GM23338 (cell line): ENCODE measurements around the gene SEMA5A.

Experiments
- CTCF ChIP-seq, 2 experiments: fragments of 200-600 bp in 1 of 2; sonication (generic) in 1 of 2; conservative IDR thresholded peaks; 2 replicates each; pipeline versions ENCODE4 v1.5.1 to v1.6.1; 2016 to 2017; ENCODE audit warnings: antibody characterized with exemption in 2 of 2, low read depth in 2 of 2, mild to moderate bottlenecking in 2 of 2, moderate library complexity in 1 of 2
- EZH2phosphoT487 ChIP-seq: fragments of 200-600 bp; sonication (generic); IDR thresholded peaks from one replicate; pipeline ENCODE4 v1.8.1; 2018; ENCODE audit warnings: antibody characterized with exemption; ENCODE audit not compliant: unreplicated experiment
- ZNF331 ChIP-seq: fragments of 250-450 bp; sonication (Bioruptor Pico); IDR thresholded peaks from 2 replicates; pipeline ENCODE4 v1.5.0; 2020; ENCODE audit warnings: low read depth, mild to moderate bottlenecking, moderate library complexity

DNA sequence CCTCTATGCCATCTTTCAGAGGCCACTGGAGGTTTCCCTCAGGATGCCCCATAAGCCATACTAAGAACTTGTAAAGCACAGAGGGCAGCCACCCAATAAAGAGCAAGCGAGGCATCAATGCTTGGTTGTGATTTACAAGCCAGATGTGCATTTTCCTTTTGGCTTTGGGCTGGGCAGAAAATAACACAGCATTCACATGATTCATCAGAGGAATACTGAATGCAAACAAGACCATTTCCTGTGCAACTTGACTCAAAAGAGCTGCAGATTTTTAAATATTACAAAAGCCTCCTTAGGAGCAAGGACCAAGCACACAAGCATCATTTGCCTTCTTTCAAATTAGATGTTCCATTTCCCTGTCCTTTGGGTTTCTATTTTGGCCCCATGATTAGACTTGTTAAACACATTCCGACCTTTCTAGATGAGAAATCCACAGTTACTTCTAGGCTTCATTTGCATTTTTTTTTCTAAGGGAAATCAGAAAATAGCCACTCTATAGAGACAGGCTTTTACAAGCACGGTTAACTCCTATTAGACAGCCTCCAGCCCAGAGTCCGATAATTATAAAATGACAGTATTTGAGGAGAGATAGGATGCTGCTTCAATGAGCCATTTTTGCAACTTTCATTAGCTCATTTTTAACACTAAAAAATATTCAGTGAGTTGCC, 207.8 kb downstream of the SEMA5A start:
- TF ChIP-seq ZNF331 (CRISPR knock-in tag) (no peak), CTCF (conservative IDR thresholded peaks at IDR 0.05; ENCODE audit: low read depth in 2 of 2) (no peak), EZH2phosphoT487 (no peak)
